Ishikawa (cell line): ENCODE measurements around the gene DOCK3.

Source experiments
- CEBPB ChIP-seq: IDR thresholded peaks from 2 replicates; pipeline ENCODE4 v1.6.1; 2012
- CREB1 ChIP-seq: IDR thresholded peaks from 2 replicates; pipeline ENCODE4 v1.6.1; 2012; ENCODE audit warnings: low read depth
- EGR1 ChIP-seq: IDR thresholded peaks from 2 replicates; pipeline ENCODE4 v1.6.1; 2012
- EP300 ChIP-seq: IDR thresholded peaks from 2 replicates; pipeline ENCODE4 v1.6.1; 2012; ENCODE audit warnings: borderline replicate concordance
- FOXM1 ChIP-seq: IDR thresholded peaks from 2 replicates; pipeline ENCODE4 v1.6.1; 2012; ENCODE audit warnings: low read depth, borderline replicate concordance
- MAX ChIP-seq: IDR thresholded peaks from 2 replicates; pipeline ENCODE4 v1.6.1; 2012
- NFIC ChIP-seq: IDR thresholded peaks from 2 replicates; pipeline ENCODE4 v1.6.1; 2012
- RAD21 ChIP-seq: IDR thresholded peaks from 2 replicates; pipeline ENCODE4 v1.6.1; 2012; ENCODE audit warnings: low read depth
- TAF1 ChIP-seq: IDR thresholded peaks from 2 replicates; pipeline ENCODE4 v1.6.1; 2012; ENCODE audit warnings: low read depth, mild to moderate bottlenecking
- TCF12 ChIP-seq: IDR thresholded peaks from 2 replicates; pipeline ENCODE4 v1.6.1; 2012; ENCODE audit warnings: low read depth
- TEAD4 ChIP-seq: IDR thresholded peaks from 2 replicates; pipeline ENCODE4 v1.6.1; 2012
- USF1 ChIP-seq: IDR thresholded peaks from 2 replicates; pipeline ENCODE4 v1.6.1; 2012
- YY1 ChIP-seq: IDR thresholded peaks from 2 replicates; pipeline ENCODE4 v1.6.1; 2012; ENCODE audit warnings: low read depth
- ZBTB7A ChIP-seq: IDR thresholded peaks from 2 replicates; pipeline ENCODE4 v1.6.1; 2012; ENCODE audit warnings: low read depth
- TF ChIP-seq, protein P1 (sequence below): IDR thresholded peaks from 2 replicates; pipeline ENCODE4 v1.6.1; 2012; ENCODE audit warnings: low read depth, mild to moderate bottlenecking

The DOCK3 gene

DNA sequence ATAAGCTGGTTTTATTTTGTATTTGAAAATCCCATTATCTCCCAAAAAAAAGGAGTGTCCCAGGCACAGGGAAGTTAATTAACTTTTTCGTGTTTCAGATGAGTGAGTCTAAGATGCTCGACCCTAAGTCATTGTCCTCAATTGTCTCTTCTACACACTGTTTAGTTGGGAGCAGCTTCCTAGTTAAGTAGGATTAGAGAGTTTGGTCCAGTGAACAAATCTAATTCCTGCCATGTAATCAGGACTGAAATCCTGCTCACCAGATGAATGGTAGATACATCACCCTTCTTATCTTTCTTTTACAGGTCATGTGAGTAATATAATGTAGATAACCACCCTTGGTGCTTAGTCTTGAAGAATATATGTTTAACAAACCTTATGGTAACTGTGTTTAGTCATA lies 481.4 kb downstream of the DOCK3 start:
- no peak for TF ChIP-seq CREB1
- TF ChIP-seq RAD21 = no peak
- no peak for TF ChIP-seq EGR1
- no peak for TF ChIP-seq TCF12
- no peak for TF ChIP-seq CEBPB
- no peak for TF ChIP-seq ZBTB7A
- no peak for TF ChIP-seq YY1

DNA sequence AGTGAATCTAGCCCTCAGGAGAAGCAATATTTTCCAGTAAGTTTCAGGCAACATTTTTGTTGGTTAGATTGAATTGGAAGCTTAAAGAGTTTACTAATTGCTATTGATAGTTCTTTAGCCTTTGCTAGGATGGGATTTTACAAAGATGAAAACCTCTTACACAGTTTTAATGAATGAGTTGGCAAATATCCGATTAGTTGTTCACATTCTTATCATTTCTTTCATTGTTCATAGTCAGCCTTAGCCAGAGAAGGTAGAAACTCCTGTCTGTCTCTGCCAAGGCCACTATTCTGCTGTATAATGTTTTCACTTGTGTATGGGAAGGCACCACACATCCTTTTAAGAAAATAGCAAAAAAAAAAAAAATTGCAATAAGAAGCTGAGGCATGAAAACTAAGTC lies 488.3 kb downstream of the DOCK3 start:
- TF ChIP-seq FOXM1 (no peak), CREB1 (no peak), MAX (no peak)
- TF ChIP-seq, protein P1, sequence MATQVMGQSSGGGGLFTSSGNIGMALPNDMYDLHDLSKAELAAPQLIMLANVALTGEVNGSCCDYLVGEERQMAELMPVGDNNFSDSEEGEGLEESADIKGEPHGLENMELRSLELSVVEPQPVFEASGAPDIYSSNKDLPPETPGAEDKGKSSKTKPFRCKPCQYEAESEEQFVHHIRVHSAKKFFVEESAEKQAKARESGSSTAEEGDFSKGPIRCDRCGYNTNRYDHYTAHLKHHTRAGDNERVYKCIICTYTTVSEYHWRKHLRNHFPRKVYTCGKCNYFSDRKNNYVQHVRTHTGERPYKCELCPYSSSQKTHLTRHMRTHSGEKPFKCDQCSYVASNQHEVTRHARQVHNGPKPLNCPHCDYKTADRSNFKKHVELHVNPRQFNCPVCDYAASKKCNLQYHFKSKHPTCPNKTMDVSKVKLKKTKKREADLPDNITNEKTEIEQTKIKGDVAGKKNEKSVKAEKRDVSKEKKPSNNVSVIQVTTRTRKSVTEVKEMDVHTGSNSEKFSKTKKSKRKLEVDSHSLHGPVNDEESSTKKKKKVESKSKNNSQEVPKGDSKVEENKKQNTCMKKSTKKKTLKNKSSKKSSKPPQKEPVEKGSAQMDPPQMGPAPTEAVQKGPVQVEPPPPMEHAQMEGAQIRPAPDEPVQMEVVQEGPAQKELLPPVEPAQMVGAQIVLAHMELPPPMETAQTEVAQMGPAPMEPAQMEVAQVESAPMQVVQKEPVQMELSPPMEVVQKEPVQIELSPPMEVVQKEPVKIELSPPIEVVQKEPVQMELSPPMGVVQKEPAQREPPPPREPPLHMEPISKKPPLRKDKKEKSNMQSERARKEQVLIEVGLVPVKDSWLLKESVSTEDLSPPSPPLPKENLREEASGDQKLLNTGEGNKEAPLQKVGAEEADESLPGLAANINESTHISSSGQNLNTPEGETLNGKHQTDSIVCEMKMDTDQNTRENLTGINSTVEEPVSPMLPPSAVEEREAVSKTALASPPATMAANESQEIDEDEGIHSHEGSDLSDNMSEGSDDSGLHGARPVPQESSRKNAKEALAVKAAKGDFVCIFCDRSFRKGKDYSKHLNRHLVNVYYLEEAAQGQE = no peak

- TF ChIP-seq EP300 = no peak
- no peak for TF ChIP-seq CEBPB
- TF ChIP-seq, protein P1 = no peak
- TF ChIP-seq USF1 = no peak
- no peak for TF ChIP-seq ZBTB7A
- TF ChIP-seq TEAD4 = no peak
- TF ChIP-seq YY1 = no peak
- TF ChIP-seq FOXM1 = no peak
- TF ChIP-seq MAX = no peak
- TF ChIP-seq NFIC = no peak
- TF ChIP-seq EGR1 = no peak
- TF ChIP-seq TCF12 = no peak
- no peak for TF ChIP-seq RAD21
- no peak for TF ChIP-seq CREB1
- no peak for TF ChIP-seq TAF1
Observed at GRCh38 chr3:51173518-51174271, 499.0 kb downstream of the DOCK3 start.

GRCh38 chr3:51176923-51177322 lies 502.2 kb downstream of the DOCK3 start:
- TF ChIP-seq TCF12 (no peak), EGR1 (no peak), TAF1 (no peak), MAX (no peak), RAD21 (no peak), EP300 (no peak), FOXM1 (no peak), YY1 (no peak), ZBTB7A (no peak), CEBPB (no peak), USF1 (no peak), NFIC (no peak), CREB1 (no peak), TEAD4 (no peak)
- TF ChIP-seq, protein P1 = no peak
